ENCODE data around the gene SCN4B. TPM values are rescaled to one million over a fixed set of nuclear protein-coding genes. Genes with fewer than 3 reads are reported as not detected.
"Not testable (repeated sequence)": the region's sequence is repeated elsewhere in the genome, so short reads cannot be mapped to it uniquely, and the experiment has no call there.

Gene SCN4B
- total and polyA plus RNA-seq, 10 of the 15 experiments (the other 5 are each of a cell fraction or from before 2014, with no cell fraction given): 0.01 to 0.49 (median 0.04) TPM; not detected in 5

DNA sequence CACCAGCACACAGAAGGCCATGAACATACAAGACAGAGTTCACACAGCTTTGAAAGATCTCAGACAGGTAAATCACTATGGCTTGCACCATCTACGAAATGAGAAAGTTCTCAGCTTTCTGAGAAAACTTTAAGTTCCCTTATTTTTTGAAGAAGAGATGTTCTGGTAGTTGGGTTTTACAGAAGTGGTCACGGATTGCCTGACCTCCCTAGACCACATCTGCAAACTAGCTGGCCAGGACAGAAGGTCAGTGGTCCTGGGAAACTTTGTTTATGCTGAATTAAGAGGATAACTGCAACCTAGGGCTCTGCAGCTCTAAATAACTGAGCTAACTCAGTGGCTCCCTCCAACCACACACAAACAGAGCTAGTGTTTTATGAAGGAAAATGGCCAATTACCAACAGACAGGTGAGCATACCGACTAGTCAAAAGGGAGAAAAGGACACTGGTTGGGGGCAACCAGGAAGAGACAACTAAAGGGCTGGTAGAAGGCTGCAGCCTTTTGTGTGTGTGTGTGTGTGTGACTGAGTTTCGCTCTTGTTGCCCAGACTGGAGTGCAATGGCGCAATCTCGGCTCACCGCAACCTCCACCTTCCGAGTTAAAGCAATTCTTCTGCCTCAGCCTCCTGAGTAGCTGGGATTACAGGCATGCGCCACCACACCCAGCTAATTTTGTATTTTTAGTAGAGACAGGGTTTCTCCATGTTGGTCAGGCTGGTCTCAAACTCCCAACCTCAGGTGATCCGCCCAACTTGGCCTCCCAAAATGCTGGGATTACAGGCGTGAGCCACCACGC lies 32.4 kb upstream of the SCN4B start:
- Histone ChIP-seq H3K4me1 (ENCODE audit: control insufficient read depth, insufficient read depth, low read length) (no peaks in the 10 kb centered on the region), H3K4me3 (no peak overlapping the region), H3K27ac (ENCODE audit: control insufficient read depth, insufficient read depth) (no peak overlapping the region), H3K27me3 (replicated peaks in 1 of 2; ENCODE audit: control insufficient read depth in 2 of 2, insufficient read depth in 2 of 2, low read length in 1 of 2) (peaks cover 0 to 7% of the 10 kb centered on the region in 2 experiments; a peak in 1 of 4 replicates), H3K79me2 (ENCODE audit: control insufficient read depth, insufficient read depth, low read length) (no peaks in the 10 kb centered on the region), H3K9ac (ENCODE audit: control insufficient read depth, insufficient read depth, low read length) (no peak overlapping the region), H3K4me2 (ENCODE audit: control insufficient read depth, insufficient read depth) (no peak overlapping the region), H3K9me3 (replicated peaks; ENCODE audit: control insufficient read depth, insufficient read depth, low read length) (no peaks in the 10 kb centered on the region), H4K20me1 (ENCODE audit: control insufficient read depth, insufficient read depth) (no peaks in the 10 kb centered on the region), H2AFZ (ENCODE audit: control insufficient read depth, low read depth, low read length) (no peak overlapping the region), H3K36me3 (ENCODE audit: control insufficient read depth in 2 of 2, insufficient read depth in 2 of 2, low read length in 1 of 2) (no peaks in the 10 kb centered on the region)
- in situ Hi-C loops (cut with MboI) (no loop called here), intact Hi-C loops (cut with micrococcal nuclease; ENCODE audit: unreplicated experiment) (no loop called here)
- FAIRE-seq (no peak), DNase-seq (ENCODE audit: low read depth, low spot score) (no peak), ATAC-seq (no peak)
- CTCF ChIA-PET: interaction anchor here (0.8 to 2.3 kb wide), 5 partner anchors 10 to 77 kb away, joined by 3 to 12 read pairs (median 3); no protein-coding TSS in a partner anchor
- POLR2A ChIA-PET: no interaction called here
- no TSS peak for BruUV-seq (replicated peaks)
- RAD21 ChIA-PET (ENCODE audit: unreplicated experiment): no interaction called here
- SMC1A ChIA-PET (ENCODE audit: uncharacterized antibody, unreplicated experiment): interaction anchor here (0.7 to 1.5 kb wide), 3 partner anchors 13 to 111 kb away, joined by 3 to 4 read pairs (median 4); no protein-coding TSS in a partner anchor
- no peak for TF ChIP-seq BRCA1 (IDR thresholded peaks at IDR 0.05; ENCODE audit: low read depth, low read length)
- peak; percentile 24; the same call in 1 of the 2 replicates for TF ChIP-seq SPI1 (IDR thresholded peaks at IDR 0.05; ENCODE audit: borderline replicate concordance, insufficient read depth, low read depth, low read length)
- 61% methylated on average over 12 of the region's 12 CpGs for WGBS (ENCODE audit: insufficient coverage, insufficient replicate concordance, low lambda C conversion rate, missing lambda C conversion rate)

DNA sequence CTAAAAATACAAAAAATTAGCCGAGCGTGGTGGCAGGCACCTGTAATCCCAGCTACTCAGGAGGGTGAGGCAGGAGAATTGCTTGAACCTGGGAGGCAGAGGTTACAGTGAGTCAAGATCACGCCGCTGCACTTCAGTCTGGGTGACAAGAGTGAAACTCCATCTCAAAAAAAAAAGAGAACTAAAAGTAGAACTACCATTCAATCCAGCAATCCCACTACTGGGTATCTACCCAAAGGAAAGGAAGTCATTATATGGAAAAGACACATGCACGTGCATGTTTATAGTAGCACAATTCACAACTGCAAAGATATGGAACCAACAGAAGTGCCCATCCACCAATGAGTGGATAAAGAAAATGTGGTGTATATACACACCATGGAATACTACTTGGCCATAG lies 31.1 kb upstream of the SCN4B start:
- H3K4me1 ChIP-seq (ENCODE audit: control insufficient read depth, insufficient read depth, low read length); H4K20me1 ChIP-seq (ENCODE audit: control insufficient read depth, insufficient read depth); H3K36me3 ChIP-seq (ENCODE audit: control insufficient read depth in 2 of 2, insufficient read depth in 2 of 2, low read length in 1 of 2); H3K9me3 ChIP-seq (replicated peaks; ENCODE audit: control insufficient read depth, insufficient read depth, low read length); in situ Hi-C loops (cut with MboI); H2AFZ ChIP-seq (ENCODE audit: control insufficient read depth, low read depth, low read length); RAD21 ChIA-PET (ENCODE audit: unreplicated experiment); H3K4me3 ChIP-seq; FAIRE-seq; ATAC-seq; POLR2A ChIA-PET; H3K9ac ChIP-seq (ENCODE audit: control insufficient read depth, insufficient read depth, low read length); H3K4me2 ChIP-seq (ENCODE audit: control insufficient read depth, insufficient read depth); intact Hi-C loops (cut with micrococcal nuclease; ENCODE audit: unreplicated experiment); H3K27ac ChIP-seq (ENCODE audit: control insufficient read depth, insufficient read depth); H3K79me2 ChIP-seq (ENCODE audit: control insufficient read depth, insufficient read depth, low read length); DNase-seq (ENCODE audit: low read depth, low spot score); CTCF ChIA-PET; BruUV-seq (replicated peaks); H3K27me3 ChIP-seq (replicated peaks in 1 of 2; ENCODE audit: control insufficient read depth in 2 of 2, insufficient read depth in 2 of 2, low read length in 1 of 2): not testable (repeated sequence)
- SMC1A ChIA-PET (ENCODE audit: uncharacterized antibody, unreplicated experiment): interaction anchor here (1.0 kb wide), 1 partner anchor 27 kb away, joined by 4 read pairs; no protein-coding TSS in a partner anchor
- WGBS (ENCODE audit: insufficient coverage, insufficient replicate concordance, low lambda C conversion rate, missing lambda C conversion rate): 18% methylated on average over 5 of the region's 5 CpGs
- TF ChIP-seq BHLHE40 (IDR thresholded peaks at IDR 0.05; ENCODE audit: borderline replicate concordance in 1 of 2, low read depth in 2 of 2, low read length in 1 of 2) (peak in 1 of 2 experiments; percentile 64; a peak in 1 of 4 replicates), IKZF2 (IDR thresholded peaks at IDR 0.05) (peak; percentile 38 to 46; a peak in 1 of 4 replicates)

All from GM12878 (cell line).